Right lobe of liver (tissue), 4 donors: Measurements from ENCODE around the gene NBAS.

Experiments
- POLR2A ChIP-seq: fragments of 450-650 bp; IDR thresholded peaks from one replicate; pipeline ENCODE4 v1.6.1; 2017; ENCODE audit warnings: antibody characterized with exemption, mild to moderate bottlenecking
- TF ChIP-seq, protein P1 (sequence below), 4 donors: fragments of 200-600 bp in 3 of 4; fragments of 450-650 bp in 1 of 4; IDR thresholded peaks; one replicate each; pipeline versions ENCODE4 v1.5.1 to v1.8.0; 2016 to 2022; ENCODE audit warnings: antibody characterized with exemption in 4 of 4, mild to moderate bottlenecking in 2 of 4
- donor health status: DM: no; HTN: no; CAD: no.
- donor health status: DM: no; HTN: no; CAD: no.
- donor health status: DM: no; HTN: yes; CAD: no.

DNA sequence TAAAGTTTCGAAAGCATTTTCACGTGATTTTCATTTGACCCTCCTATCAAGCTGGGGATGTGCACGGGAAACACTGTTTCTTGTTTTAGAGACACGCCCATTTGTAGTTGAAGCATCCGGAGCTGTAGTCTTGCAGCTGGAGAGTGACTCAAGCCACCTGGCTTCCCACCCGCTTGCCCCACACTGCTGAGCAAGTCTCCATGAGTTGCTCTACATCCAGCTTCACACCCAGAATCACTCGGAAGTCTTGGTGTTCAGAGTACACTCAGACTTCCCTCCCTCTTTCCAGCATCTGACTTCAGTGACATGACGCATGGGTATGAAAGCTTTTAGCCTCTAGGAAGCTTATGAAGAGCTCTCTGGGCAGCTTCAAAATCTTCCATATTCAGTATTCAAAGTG is 262.4 kb downstream of the NBAS start:
- TF ChIP-seq, protein P1, sequence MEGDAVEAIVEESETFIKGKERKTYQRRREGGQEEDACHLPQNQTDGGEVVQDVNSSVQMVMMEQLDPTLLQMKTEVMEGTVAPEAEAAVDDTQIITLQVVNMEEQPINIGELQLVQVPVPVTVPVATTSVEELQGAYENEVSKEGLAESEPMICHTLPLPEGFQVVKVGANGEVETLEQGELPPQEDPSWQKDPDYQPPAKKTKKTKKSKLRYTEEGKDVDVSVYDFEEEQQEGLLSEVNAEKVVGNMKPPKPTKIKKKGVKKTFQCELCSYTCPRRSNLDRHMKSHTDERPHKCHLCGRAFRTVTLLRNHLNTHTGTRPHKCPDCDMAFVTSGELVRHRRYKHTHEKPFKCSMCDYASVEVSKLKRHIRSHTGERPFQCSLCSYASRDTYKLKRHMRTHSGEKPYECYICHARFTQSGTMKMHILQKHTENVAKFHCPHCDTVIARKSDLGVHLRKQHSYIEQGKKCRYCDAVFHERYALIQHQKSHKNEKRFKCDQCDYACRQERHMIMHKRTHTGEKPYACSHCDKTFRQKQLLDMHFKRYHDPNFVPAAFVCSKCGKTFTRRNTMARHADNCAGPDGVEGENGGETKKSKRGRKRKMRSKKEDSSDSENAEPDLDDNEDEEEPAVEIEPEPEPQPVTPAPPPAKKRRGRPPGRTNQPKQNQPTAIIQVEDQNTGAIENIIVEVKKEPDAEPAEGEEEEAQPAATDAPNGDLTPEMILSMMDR (IDR thresholded peaks at IDR 0.05) = no peak
- no peak for TF ChIP-seq POLR2A
